Measurements from ENCODE around the gene UBAC1. TPM values are rescaled to one million over a fixed set of nuclear protein-coding genes. Genes with fewer than 3 reads are reported as not detected.

Gene UBAC1
- polyA plus RNA-seq, 1 donor from 2014 or later = 92.3 TPM

DNA sequence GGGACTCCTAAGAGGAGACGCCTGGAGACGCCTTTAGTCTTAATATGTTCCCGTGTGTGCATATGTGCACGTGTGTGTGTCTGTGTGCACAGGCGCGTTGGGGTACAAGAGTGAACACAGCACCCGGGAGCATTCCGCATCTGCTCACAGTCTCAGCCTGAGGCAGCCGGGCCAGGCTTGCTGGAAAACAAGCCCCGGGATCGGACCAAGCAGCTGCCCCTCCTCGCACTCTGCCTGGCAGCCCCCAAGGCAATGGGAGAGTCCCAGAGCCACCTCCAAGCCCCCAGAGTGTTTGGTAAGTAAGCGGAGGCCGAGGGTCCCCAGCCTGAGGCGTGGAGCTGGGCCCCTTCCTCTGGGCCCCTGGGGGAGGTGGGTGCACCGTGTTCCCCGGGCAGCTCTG is 27.3 kb upstream of the UBAC1 start:
- no peak overlapping the region for H2AFZ ChIP-seq (ENCODE audit: low read depth, low read length)
- H3K27ac ChIP-seq (ENCODE audit: low read length) = no peak overlapping the region
- H3K4me2 ChIP-seq (ENCODE audit: low read length) = no peak overlapping the region
- H3K9ac ChIP-seq (ENCODE audit: low read length) = no peak overlapping the region
- no peaks in the 10 kb centered on the region for H3F3A ChIP-seq (ENCODE audit: insufficient read depth, low read length, poor library complexity, severe bottlenecking)
- H3K36me3 ChIP-seq (ENCODE audit: insufficient read depth, low read length) = no peaks in the 10 kb centered on the region
- TF ChIP-seq MXI1 (conservative IDR thresholded peaks at IDR 0.05; ENCODE audit: poor library complexity, severe bottlenecking) (no peak), RAD21 (conservative IDR thresholded peaks at IDR 0.05) (no peak), TAF1 (IDR thresholded peaks at IDR 0.05; ENCODE audit: low read depth) (no peak), EP300 (conservative IDR thresholded peaks at IDR 0.05; ENCODE audit: poor library complexity, severe bottlenecking) (no peak), POLR2AphosphoS5 (IDR thresholded peaks at IDR 0.05) (no peak), EZH2 (IDR thresholded peaks at IDR 0.05; ENCODE audit: borderline replicate concordance, insufficient read depth, low read length, poor library complexity, severe bottlenecking) (no peak), SMC3 (conservative IDR thresholded peaks at IDR 0.05; ENCODE audit: poor library complexity) (no peak)
- TF ChIP-seq, protein P1, sequence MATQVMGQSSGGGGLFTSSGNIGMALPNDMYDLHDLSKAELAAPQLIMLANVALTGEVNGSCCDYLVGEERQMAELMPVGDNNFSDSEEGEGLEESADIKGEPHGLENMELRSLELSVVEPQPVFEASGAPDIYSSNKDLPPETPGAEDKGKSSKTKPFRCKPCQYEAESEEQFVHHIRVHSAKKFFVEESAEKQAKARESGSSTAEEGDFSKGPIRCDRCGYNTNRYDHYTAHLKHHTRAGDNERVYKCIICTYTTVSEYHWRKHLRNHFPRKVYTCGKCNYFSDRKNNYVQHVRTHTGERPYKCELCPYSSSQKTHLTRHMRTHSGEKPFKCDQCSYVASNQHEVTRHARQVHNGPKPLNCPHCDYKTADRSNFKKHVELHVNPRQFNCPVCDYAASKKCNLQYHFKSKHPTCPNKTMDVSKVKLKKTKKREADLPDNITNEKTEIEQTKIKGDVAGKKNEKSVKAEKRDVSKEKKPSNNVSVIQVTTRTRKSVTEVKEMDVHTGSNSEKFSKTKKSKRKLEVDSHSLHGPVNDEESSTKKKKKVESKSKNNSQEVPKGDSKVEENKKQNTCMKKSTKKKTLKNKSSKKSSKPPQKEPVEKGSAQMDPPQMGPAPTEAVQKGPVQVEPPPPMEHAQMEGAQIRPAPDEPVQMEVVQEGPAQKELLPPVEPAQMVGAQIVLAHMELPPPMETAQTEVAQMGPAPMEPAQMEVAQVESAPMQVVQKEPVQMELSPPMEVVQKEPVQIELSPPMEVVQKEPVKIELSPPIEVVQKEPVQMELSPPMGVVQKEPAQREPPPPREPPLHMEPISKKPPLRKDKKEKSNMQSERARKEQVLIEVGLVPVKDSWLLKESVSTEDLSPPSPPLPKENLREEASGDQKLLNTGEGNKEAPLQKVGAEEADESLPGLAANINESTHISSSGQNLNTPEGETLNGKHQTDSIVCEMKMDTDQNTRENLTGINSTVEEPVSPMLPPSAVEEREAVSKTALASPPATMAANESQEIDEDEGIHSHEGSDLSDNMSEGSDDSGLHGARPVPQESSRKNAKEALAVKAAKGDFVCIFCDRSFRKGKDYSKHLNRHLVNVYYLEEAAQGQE (IDR thresholded peaks at IDR 0.05; ENCODE audit: borderline replicate concordance) = no peak
- TF ChIP-seq, protein P2, sequence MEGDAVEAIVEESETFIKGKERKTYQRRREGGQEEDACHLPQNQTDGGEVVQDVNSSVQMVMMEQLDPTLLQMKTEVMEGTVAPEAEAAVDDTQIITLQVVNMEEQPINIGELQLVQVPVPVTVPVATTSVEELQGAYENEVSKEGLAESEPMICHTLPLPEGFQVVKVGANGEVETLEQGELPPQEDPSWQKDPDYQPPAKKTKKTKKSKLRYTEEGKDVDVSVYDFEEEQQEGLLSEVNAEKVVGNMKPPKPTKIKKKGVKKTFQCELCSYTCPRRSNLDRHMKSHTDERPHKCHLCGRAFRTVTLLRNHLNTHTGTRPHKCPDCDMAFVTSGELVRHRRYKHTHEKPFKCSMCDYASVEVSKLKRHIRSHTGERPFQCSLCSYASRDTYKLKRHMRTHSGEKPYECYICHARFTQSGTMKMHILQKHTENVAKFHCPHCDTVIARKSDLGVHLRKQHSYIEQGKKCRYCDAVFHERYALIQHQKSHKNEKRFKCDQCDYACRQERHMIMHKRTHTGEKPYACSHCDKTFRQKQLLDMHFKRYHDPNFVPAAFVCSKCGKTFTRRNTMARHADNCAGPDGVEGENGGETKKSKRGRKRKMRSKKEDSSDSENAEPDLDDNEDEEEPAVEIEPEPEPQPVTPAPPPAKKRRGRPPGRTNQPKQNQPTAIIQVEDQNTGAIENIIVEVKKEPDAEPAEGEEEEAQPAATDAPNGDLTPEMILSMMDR (IDR thresholded peaks at IDR 0.05; ENCODE audit: poor library complexity, severe bottlenecking) = no peak
- no peak overlapping the region for H3K4me3 ChIP-seq (ENCODE audit: low read length)
- H3K9me2 ChIP-seq (ENCODE audit: insufficient read depth, low read length) = no peaks in the 10 kb centered on the region
- no peaks in the 10 kb centered on the region for H3K79me2 ChIP-seq (replicated peaks; ENCODE audit: insufficient read depth, low read length)
- H4K20me1 ChIP-seq (ENCODE audit: insufficient read depth) = no peaks in the 10 kb centered on the region
- H3K9me3 ChIP-seq (ENCODE audit: low read length) = no peaks in the 10 kb centered on the region
- no peaks in the 10 kb centered on the region for H3K27me3 ChIP-seq (ENCODE audit: insufficient read depth, low read depth, low read length)

DNA sequence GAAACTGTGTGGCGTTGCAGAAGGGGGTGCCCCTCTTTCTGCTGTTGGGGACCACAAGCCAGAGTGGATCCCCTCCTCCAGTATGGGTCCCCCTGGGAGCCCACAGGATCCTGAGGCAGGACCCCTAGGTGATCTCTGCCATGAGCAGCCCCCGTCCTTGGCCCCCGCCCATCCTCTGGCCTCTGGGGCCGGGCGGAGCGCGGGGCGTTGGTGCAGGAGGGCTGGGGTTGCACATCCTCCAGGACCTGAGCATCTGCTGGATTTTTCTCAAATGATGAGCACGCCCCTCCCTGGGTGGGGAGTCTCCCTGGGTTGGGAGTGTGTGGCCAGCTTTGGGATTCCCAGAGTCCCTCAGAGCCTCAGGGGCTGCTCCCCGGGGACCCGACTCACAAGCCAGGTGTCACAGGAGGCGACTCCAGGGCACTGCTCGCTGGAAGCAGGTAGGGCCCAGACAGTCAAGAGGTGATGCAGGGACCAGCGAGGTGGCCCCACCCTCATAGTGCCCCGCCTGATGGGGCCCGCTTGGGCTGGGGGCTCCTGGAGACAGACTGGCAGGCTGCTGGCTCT is 26.7 kb upstream of the UBAC1 start:
- no peaks in the 10 kb centered on the region for H3K79me2 ChIP-seq (replicated peaks; ENCODE audit: insufficient read depth, low read length)
- H3F3A ChIP-seq (ENCODE audit: insufficient read depth, low read length, poor library complexity, severe bottlenecking) = no peaks in the 10 kb centered on the region
- no peak overlapping the region for H3K27ac ChIP-seq (ENCODE audit: low read length)
- H3K9me2 ChIP-seq (ENCODE audit: insufficient read depth, low read length) = no peaks in the 10 kb centered on the region
- no peaks in the 10 kb centered on the region for H3K27me3 ChIP-seq (ENCODE audit: insufficient read depth, low read depth, low read length)
- H2AFZ ChIP-seq (ENCODE audit: low read depth, low read length) = no peak overlapping the region
- H3K4me2 ChIP-seq (ENCODE audit: low read length) = no peak overlapping the region
- TF ChIP-seq RAD21 (conservative IDR thresholded peaks at IDR 0.05) (no peak), SMC3 (conservative IDR thresholded peaks at IDR 0.05; ENCODE audit: poor library complexity) (no peak), EZH2 (IDR thresholded peaks at IDR 0.05; ENCODE audit: borderline replicate concordance, insufficient read depth, low read length, poor library complexity, severe bottlenecking) (no peak), MXI1 (conservative IDR thresholded peaks at IDR 0.05; ENCODE audit: poor library complexity, severe bottlenecking) (no peak), POLR2AphosphoS5 (IDR thresholded peaks at IDR 0.05) (no peak), TAF1 (IDR thresholded peaks at IDR 0.05; ENCODE audit: low read depth) (no peak), EP300 (conservative IDR thresholded peaks at IDR 0.05; ENCODE audit: poor library complexity, severe bottlenecking) (no peak)
- TF ChIP-seq, protein P1 (IDR thresholded peaks at IDR 0.05; ENCODE audit: borderline replicate concordance) = no peak
- TF ChIP-seq, protein P2 (IDR thresholded peaks at IDR 0.05; ENCODE audit: poor library complexity, severe bottlenecking) = no peak
- no peaks in the 10 kb centered on the region for H3K9me3 ChIP-seq (ENCODE audit: low read length)
- no peak overlapping the region for H3K9ac ChIP-seq (ENCODE audit: low read length)
- no peak overlapping the region for H3K4me3 ChIP-seq (ENCODE audit: low read length)
- H3K36me3 ChIP-seq (ENCODE audit: insufficient read depth, low read length) = no peaks in the 10 kb centered on the region
- H4K20me1 ChIP-seq (ENCODE audit: insufficient read depth) = no peaks in the 10 kb centered on the region
